Body of pancreas (tissue), 4 donors: Measurements from ENCODE around the gene GRAMD2A. TPM values are rescaled to one million over a fixed set of nuclear protein-coding genes. Genes with fewer than 3 reads are reported as not detected.
A peak's percentile ranks its signal among the peaks of the same experiment; 100 is the strongest.

ENCODE experiments used
- ATAC-seq: fragments of 150-250 bp; one replicate; pipeline ENCODE4 v1.9.1; 2016
- DNase-seq, 4 donors: peaks; one replicate each; pipeline ENCODE4 v3.0.0-alpha.2; 2019
- H3K27ac ChIP-seq, 4 donors: fragments of 200-600 bp; sonication (generic); 1 replicate in 3 of 4; 2 replicates in 1 of 4; pipeline versions ENCODE4 v1.5.1 to v1.6.1; 2016 to 2019; ENCODE audit warnings: mild to moderate bottlenecking in 1 of 4, mixed read lengths in 1 of 4, moderate library complexity in 1 of 4
- H3K27me3 ChIP-seq, 2 donors: fragments of 200-600 bp; sonication (generic); one replicate each; pipeline ENCODE4 v1.6.0; 2016; ENCODE audit warnings: mild to moderate bottlenecking in 1 of 2
- H3K36me3 ChIP-seq, 2 donors: fragments of 200-600 bp; sonication (generic); replicated peaks in 1 of 2; 2 replicates each; pipeline ENCODE4 v1.5.1; 2016; ENCODE audit warnings: low read depth in 2 of 2; ENCODE audit not compliant: insufficient read depth in 1 of 2
- H3K4me1 ChIP-seq: fragments of 200-600 bp; sonication (generic); one replicate; pipeline ENCODE4 v1.6.0; 2016
- H3K4me3 ChIP-seq, 2 donors: fragments of 200-600 bp; sonication (generic); 1 replicate in 1 of 2; 2 replicates in 1 of 2; pipeline ENCODE4 v1.5.1; 2016 to 2019
- H3K9me3 ChIP-seq, 3 donors: fragments of 200-600 bp; sonication (generic); 1 replicate in 2 of 3; 2 replicates in 1 of 3; pipeline ENCODE4 v1.5.1; 2016
- CTCF ChIP-seq, 7 experiments: fragments of 450-650 bp in 4 of 7; fragments of 200-600 bp in 3 of 7; sonication (generic) in 3 of 7; IDR thresholded peaks; one replicate each; pipeline ENCODE4 v1.5.1; 2016 to 2019; ENCODE audit warnings: antibody characterized with exemption in 7 of 7
- POLR2A ChIP-seq, 3 donors: fragments of 450-650 bp; IDR thresholded peaks; one replicate each; pipeline ENCODE4 v1.6.1; 2016; ENCODE audit warnings: antibody characterized with exemption in 3 of 3, mild to moderate bottlenecking in 2 of 3
- WGBS, 2 donors: methylation state at CpG; one replicate each; pipeline ENCODE4 v1.1.5; 2017; 5-methylcytosine and 5-hydroxymethylcytosine counted together
- intact Hi-C: fragments of 100-400 bp; cut with DNase I; formaldehyde crosslinking; loops from one replicate; pipeline ENCODE4 v1.15.1; 2023
- total RNA-seq, 2 donors: library from RNA; depleted of rRNA; stranded (reverse); fragments of >200 nt; gene quantifications; one replicate each; pipeline ENCODE4 v1.1.0, GENCODE V29; 2016

The GRAMD2A gene
- total RNA-seq, 2 donors from 2014 or later: 0.26 TPM; not detected in 1

DNA sequence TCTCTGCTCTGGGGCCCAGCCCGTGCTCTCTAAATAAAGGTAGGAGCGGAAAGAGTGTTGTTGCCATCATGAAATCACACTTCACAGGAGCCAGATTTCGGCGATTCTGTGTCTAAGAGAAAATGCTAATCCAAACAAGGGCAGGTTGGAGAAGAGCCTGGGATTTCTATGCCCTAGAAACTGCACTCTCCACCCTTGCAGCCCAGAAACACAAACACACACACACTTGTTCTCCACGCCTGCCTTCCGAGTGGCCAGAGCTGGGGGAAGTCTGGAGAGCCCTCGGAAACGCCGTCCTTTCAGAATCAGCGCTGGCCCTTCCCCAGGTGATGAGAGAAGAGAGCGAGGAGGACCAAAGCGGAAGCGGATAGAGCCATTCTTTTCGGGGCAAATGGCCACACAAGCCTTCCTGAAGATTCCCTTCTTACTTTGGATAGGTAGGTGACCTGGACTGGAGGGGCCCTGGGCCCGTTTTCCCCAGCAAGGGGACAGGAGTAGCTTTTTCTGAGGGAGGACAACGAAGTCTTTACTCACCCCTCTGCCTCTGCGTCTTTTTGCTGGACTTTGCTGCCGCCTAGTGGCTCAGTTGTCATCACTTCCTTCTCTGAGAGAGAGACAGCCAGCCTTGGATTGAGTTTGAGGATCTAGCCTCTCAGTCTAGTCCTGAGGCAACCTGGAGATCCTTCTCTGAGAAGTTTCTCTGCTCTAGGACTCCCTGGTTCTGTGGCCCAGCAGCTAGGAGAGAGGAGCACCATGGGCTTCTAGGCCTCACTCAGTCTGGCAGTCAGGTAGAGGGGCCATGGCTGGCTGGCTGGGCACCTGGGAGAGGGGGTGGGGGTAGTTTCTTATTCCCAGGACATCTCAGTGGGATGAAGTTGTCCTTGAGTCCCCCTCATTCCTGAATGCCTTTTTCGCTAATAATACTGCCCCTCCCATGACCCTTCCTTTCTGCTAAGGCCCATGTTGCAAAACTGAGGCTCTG is 41.7 kb downstream of the GRAMD2A start:
- TF ChIP-seq POLR2A (IDR thresholded peaks at IDR 0.05): no peak
- TF ChIP-seq CTCF (IDR thresholded peaks at IDR 0.05): peak; percentile 62 to 93 (median 89)
- intact Hi-C loops: loop anchor here (10.0 kb wide), 1 partner anchor 351 kb away; no protein-coding TSS in a partner anchor
- Histone ChIP-seq H3K9me3 (no peaks in the 10 kb centered on the region), H3K4me3 (no peak overlapping the region), H3K27me3 (no peaks in the 10 kb centered on the region), H3K27ac (peak overlapping the region; percentile 60 to 87 (median 82)), H3K4me1 (peaks cover 33% of the 10 kb centered on the region), H3K36me3 (no peaks in the 10 kb centered on the region)
- 1 to 2% methylated on average over 17 to 19 of the region's 19 CpGs for WGBS, 2 donors
- ATAC-seq (peak; percentile 80), DNase-seq (peak; percentile 88 to 91 (median 90))

DNA sequence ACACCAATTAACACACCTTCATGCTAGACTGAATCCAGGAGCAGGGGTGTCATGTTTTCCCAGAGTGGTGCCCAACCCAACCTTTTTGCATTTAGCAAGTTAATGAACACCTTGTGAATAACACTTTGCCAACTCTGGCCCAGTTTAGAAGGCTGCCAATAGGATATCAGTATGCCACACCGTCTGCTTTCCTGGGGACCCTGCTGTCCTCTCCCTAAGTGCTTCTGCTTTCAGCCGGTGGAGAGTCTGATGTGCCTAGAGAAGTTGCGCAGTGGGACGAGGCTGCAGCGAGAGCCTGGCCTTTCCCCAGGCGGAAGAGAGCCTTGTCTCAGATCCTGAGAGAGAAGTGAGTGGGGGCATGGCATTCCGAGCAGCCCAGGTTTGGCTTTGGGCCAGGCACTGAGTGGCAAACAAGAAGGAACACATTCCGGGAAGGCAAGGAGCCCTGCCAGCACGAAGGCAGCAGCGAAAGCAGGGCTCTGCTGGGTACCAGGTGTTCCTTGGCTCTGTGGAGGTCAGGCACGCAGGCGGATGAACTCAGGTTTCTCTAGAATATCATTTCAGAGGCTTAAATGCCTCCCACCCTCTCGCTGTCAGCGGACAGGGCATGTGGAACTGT is 42.5 kb downstream of the GRAMD2A start:
- WGBS, 2 donors: 10 to 20% methylated on average over 2 to 14 of the region's 14 CpGs
- TF ChIP-seq POLR2A (IDR thresholded peaks at IDR 0.05) (peak in 2 of 3 donors; percentile 48 to 52), CTCF (IDR thresholded peaks at IDR 0.05) (no peak)
- H3K36me3 ChIP-seq: no peaks in the 10 kb centered on the region
- intact Hi-C loops: loop anchor here (10.0 kb wide), 1 partner anchor 350 kb away; no protein-coding TSS in a partner anchor
- H3K4me3 ChIP-seq: no peak overlapping the region
- peak; percentile 91 for ATAC-seq
- peak overlapping the region; percentile 60 to 87 (median 82) for H3K27ac ChIP-seq
- peak; percentile 93 to 98 (median 96) for DNase-seq
- no peaks in the 10 kb centered on the region for H3K27me3 ChIP-seq
- H3K4me1 ChIP-seq: peaks cover 33% of the 10 kb centered on the region
- no peaks in the 10 kb centered on the region for H3K9me3 ChIP-seq

DNA sequence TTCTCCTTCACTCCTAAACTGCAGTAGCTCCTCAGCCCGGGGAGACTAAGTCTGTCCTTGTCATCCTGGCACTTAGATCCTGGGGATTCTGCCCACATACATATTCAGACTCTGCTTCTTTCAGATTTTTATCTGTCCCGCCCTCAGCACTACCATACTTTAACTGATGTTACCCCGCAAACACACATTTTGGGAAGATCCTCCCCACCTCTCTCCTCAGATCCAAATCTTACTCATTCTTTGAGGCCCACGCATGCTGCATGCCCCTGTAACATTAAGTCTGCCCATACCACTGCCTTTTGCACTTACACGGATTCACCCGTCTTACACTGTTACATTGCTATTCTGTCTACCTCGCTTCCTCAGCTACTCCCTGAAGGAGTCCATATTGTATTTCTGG is 43.3 kb downstream of the GRAMD2A start:
- ATAC-seq (no peak), DNase-seq (no peak)
- Histone ChIP-seq H3K4me3 (no peak overlapping the region), H3K36me3 (no peaks in the 10 kb centered on the region), H3K27me3 (no peaks in the 10 kb centered on the region), H3K4me1 (peaks cover 33% of the 10 kb centered on the region), H3K27ac (peak overlapping the region; percentile 60 to 87 (median 82)), H3K9me3 (no peaks in the 10 kb centered on the region)
- WGBS, 2 donors: 94 to 95% methylated on average over 7 of the region's 7 CpGs
- intact Hi-C loops: loop anchor here (10.0 kb wide), 1 partner anchor 350 kb away; no protein-coding TSS in a partner anchor
- TF ChIP-seq CTCF (IDR thresholded peaks at IDR 0.05) (no peak), POLR2A (IDR thresholded peaks at IDR 0.05) (no peak)

GRCh38 chr15:72153269-72154000 is 44.2 kb downstream of the GRAMD2A start:
- intact Hi-C loops: loop anchor here (10.0 kb wide), 1 partner anchor 349 kb away; no protein-coding TSS in a partner anchor
- H3K36me3 ChIP-seq: no peaks in the 10 kb centered on the region
- no peak for DNase-seq
- ATAC-seq: no peak
- no peak overlapping the region for H3K27ac ChIP-seq
- peaks cover 33% of the 10 kb centered on the region for H3K4me1 ChIP-seq
- H3K4me3 ChIP-seq: no peak overlapping the region
- H3K9me3 ChIP-seq: no peaks in the 10 kb centered on the region
- TF ChIP-seq POLR2A (IDR thresholded peaks at IDR 0.05) (no peak), CTCF (IDR thresholded peaks at IDR 0.05) (no peak)
- no peaks in the 10 kb centered on the region for H3K27me3 ChIP-seq
- WGBS, 2 donors: 63 to 69% methylated on average over 5 of the region's 5 CpGs
